ENCODE results near the gene WFIKKN2.
A peak's percentile ranks its signal among the peaks of the same experiment; 100 is the strongest.

WFIKKN2 gene

GRCh38 chr17:50834429-50835300 is 721 bp upstream of the WFIKKN2 start:
- DNase-seq, result no peak

DNA sequence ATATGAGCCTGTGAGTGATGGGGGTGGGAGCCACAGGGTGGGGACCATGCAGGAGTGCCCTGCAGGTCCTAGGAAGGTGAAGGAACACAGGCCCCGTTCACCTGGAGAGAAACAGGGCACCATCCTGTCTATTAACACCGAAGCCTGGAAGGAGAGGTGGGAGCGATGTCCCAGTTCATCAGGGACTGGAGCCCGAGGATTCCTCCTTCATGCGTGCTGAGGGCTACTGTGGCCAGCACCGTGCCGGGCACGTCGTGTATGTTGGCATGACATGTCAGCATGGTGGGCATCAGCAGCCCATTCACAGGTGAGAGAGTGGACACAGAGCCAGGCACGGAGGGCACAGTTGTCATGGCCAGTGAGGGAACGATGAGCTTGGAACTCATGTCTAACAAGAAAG is 1.4 kb downstream of the WFIKKN2 start:
- DNase-seq, result no peak

- DNase-seq, result no peak
Measured at GRCh38 chr17:50837286-50837979, 2.0 kb downstream of the WFIKKN2 start.

DNA sequence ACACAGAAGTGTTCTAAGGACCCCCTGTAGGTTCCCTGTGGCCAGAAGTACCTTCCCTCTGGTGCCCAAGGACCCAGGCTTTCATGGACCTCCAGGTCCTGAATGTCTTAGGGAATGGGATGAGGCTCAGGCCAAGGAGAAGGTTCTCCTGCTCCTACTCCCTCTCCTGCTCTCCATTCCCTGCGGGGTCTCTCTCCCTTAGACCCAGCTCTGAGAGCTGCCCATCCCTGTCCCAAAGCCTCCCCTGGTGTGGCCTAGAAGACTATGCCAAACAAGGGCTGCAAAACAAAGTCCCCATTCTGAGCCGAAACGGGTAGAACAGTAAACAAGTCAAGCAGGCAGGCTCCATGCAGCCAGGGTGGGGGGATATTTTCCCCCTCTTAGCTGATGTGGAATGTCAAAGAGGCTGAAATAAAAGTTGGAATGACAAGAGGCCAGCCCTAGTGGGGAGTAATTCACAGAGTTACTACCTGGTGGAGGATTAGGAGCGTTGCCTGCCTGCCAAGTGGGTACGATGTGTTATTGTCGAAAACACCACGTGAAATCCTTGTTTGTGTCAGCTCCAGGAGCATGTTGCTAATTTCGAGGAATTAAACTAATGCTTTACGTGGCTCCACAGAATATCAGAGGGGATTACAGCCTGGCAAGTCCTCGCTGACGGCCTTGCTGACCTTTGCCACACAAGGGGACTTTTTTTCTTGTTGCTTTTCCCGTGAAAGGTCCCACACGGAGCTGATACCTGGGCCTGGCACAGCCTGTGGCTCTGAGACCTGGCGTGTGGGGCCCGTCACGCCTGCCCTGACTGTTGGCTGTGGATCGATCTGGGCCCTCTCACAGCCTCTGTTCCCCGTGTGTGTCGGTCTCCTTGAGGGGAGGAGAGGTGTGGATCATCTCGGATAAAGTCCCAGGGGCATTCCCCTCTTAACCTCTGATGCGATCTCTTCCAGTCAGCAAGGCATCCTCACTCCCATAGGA is 2.9 kb downstream of the WFIKKN2 start:
- no peak for DNase-seq

DNA sequence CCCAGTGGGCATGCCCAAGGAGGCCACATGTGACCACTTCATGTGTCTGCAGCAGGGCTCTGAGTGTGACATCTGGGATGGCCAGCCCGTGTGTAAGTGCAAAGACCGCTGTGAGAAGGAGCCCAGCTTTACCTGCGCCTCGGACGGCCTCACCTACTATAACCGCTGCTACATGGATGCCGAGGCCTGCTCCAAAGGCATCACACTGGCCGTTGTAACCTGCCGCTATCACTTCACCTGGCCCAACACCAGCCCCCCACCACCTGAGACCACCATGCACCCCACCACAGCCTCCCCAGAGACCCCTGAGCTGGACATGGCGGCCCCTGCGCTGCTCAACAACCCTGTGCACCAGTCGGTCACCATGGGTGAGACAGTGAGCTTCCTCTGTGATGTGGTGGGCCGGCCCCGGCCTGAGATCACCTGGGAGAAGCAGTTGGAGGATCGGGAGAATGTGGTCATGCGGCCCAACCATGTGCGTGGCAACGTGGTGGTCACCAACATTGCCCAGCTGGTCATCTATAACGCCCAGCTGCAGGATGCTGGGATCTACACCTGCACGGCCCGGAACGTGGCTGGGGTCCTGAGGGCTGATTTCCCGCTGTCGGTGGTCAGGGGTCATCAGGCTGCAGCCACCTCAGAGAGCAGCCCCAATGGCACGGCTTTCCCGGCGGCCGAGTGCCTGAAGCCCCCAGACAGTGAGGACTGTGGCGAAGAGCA is 4.4 kb downstream of the WFIKKN2 start:
- DNase-seq, result no peak

DNA sequence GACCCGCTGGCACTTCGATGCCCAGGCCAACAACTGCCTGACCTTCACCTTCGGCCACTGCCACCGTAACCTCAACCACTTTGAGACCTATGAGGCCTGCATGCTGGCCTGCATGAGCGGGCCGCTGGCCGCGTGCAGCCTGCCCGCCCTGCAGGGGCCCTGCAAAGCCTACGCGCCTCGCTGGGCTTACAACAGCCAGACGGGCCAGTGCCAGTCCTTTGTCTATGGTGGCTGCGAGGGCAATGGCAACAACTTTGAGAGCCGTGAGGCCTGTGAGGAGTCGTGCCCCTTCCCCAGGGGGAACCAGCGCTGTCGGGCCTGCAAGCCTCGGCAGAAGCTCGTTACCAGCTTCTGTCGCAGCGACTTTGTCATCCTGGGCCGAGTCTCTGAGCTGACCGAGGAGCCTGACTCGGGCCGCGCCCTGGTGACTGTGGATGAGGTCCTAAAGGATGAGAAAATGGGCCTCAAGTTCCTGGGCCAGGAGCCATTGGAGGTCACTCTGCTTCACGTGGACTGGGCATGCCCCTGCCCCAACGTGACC is 5.0 kb downstream of the WFIKKN2 start:
- no peak for DNase-seq

- no peak for DNase-seq
Measured at GRCh38 chr17:50841277-50841948, 6.0 kb downstream of the WFIKKN2 start.

GRCh38 chr17:50841949-50842354 is 6.6 kb downstream of the WFIKKN2 start:
- peak; percentile 49 for DNase-seq

DNA sequence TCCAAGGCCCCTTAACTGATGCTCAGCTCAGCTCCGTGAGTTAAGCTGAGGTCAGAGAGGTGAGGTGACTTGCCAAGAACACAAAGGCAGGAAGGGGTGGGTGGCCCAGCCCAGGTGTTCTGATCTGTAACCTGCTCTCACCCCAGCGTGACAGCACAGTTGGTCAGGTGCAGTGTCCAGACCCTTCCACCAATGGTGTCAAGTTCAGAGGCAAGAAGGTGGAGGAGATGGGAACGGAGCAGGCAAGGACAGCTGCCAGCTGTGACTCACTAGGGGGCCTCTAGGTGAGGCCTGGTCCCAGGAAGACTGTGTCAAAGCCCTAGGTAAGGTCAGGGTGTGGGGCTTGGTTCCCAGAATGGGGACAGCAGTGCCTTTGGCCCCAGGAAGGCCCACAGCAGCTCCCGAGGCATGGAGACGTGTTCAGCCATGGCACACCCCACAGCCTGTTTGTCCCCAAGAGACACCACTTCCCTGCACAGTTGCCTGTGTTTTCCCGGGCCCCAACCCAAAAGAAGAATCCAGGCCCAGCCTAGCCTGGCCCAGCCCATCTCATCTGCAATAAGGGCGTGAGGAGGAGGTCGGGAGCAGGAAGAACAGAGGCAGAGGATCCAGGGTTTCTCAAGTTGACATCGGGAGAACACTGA is 7.2 kb downstream of the WFIKKN2 start:
- DNase-seq, result no peak

GRCh38 chr17:50843150-50843905 is 7.9 kb downstream of the WFIKKN2 start:
- no peak for DNase-seq

DNA sequence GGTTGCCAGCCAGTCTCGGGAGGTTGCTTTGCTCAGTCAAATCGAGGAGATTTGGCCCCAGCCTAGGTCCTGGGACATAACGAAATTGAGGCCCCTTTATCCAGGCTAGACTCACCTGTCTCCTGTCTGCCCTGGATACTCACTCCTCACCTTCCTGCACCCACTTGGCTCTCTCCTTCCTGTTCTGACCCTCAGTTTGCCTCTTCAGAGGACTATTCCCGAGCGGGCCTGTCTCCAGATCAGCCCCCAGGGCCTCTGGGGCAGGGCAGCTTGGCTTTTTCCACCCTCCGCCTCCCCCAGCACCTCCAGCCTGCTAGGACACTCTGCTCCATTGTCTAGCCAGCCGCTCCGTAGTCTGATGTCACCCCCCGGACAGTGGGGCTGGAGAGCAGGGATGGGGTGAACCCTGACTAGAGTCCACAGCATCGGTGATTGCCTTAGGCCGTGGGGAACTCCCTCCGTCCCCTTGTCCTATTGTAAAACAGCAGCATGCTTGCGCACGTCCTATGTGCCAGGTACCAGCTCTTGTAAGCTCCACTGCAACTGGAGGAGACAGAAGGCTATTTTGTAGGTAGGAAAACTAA is 8.8 kb downstream of the WFIKKN2 start:
- no peak for DNase-seq

DNA sequence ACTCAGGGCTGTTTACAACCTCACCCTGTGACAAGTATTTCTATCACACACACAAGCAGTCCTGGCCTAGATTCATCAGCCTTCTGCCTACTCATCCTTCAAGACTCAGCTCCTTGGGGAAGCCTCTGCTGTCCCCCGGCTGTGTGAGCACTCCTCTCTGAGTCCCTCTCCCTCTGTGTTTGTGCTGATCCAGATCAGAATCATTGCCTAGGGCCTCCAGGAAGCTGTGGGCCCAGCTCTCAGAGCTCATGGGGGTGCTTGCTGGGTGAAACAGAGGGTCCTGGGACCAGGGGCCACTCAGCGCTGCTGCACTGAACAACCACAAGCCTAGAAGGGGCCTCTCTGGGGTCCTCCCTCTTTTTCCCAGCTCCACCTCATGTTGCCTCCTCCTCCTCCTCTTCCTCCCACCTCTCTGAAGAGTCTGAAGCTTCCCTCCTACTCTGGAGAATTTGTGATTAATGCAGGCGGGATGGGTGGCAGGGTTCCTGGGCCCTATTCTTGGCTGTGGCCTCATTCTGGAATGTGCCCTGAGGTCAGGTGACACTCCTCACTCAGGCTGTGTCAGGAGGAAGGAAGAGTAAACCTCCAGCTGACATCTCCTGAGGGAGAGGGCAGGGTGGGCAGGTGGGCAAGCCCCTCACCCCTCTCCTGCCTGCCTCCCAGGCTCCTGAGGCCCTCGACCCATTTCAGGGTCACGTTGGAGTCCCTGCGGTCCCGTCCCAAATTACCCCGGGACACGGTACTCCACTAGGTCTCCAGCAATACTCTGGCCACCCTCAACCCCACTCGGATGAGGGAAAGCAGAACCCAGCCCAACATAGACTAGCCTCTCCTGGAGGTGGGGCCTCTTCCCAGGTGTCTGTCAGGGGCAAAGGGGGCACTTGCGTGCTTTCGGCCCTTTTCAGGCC is 10.1 kb downstream of the WFIKKN2 start:
- DNase-seq, result no peak

DNA sequence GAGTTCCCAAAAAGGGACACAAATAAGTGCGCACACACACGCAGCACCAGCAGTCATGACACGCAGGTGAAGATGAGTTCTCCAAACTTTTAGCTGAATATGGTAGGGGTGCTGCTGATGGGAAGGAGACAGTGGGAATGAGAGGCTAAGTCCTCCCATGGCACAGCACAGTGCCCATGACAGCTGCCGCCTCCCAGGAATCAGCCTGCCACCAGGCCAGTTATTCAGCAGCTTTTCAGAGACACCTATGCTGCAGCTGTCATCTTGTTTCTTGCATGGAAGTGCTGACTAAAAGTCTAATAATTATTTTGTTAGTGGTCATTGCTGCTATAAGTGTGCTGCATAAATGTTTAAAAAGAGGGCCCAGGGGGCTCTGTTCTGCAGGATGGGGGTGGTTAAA is 12.2 kb downstream of the WFIKKN2 start:
- no peak for DNase-seq

DNA sequence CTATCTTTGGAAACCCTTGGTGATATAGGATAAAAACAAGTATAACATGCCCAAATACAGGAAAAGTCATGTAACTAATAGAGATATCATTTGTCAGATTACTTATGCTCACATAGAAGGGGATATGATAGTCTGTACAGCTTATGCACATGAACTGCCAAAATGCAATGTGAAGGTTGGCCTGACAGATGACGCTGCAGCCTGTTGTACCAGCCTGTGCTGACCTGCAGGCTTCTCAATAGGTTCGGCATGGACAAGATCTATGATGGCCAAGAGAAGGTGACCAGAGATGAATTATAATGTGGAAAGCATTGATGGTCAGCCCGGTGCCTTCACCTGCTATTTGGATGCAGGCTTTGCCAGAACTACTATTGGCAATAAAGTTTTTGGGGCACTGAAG is 12.7 kb downstream of the WFIKKN2 start:
- no peak for DNase-seq

DNA sequence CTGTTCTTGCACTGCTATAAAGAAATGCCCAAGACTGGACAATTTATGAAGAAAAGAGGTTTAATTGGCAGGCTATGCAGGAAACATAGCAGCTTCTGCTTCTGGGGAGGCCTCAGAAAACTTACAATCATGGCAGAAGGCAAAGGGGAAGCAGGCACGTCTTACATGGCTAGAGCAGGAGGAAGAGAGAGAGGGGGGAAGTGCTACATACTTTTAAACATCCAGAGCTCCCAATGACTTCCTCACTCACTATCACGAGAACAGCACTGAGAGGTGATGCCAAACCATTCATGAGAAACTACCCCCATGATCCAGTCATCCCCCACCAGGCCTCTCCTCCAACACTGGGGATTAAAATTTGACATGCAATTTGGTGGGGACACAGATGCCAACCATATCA is 13.3 kb downstream of the WFIKKN2 start:
- no peak for DNase-seq

DNA sequence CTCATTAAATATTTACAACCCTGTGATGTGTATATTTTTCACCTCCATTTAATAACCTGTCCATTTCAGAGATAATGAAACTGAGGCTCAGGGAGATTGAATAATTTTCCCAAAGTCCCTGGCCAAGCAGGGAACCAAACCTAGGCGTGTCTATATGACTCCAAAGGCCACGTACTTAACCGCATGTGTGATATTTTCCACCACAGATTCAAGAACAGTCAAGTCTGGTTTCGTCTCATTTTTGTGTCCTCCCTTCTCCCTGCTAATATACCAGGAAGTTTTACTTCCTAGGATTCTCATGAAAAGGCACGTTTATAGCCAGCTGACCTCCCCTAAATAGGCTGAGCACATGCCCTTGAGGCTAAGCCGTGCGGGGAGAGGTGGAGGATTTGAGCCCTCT is 15.3 kb downstream of the WFIKKN2 start:
- DNase-seq, result no peak

DNA sequence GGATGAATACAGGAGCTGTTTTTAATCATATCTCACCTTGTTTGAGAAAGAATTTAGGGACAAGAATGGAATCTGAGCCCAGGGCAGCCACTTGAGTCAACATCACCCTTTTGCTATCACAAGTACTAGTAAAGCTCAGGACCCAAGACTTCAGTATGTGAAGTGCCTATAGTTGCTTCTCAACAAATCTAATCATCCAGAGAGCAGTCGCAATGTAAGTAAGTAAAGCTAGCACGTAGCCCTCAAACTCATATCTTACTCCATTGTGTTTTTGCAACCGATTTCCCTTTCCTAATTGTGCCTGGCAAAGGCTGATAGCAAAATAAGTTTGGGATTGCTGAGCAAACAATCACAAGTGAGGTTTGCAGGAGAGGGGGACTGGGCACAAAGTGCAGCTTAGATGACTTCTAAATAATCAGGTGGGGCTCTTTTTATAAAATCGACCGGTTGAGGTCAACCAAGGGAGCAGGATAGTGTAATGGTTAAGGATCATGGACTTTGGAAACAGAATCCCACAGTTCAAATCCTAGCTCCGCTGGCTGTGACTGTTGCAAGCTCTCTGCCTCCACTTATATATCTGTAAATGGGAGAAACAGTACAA is 17.7 kb downstream of the WFIKKN2 start:
- no peak for DNase-seq

DNA sequence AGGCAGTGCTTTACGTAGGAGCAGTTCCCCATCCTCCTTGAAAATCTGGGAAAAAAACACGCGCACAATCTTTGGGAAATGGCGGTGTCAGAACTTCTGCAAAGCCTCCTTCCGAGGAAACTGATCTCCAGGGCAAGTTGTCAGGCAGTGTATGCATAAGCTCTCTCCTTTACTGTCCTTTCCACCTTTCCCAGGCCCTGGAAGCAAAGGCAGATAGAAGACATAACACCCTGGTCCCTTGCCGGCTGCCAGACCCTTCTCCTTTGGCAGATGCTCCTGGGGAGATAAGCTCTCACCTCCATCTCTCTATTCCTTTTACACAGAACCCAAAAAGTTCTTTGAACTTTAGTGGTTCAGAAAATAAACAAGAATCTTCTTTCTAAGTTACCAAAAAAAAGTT is 18.4 kb downstream of the WFIKKN2 start:
- DNase-seq, result no peak
